GM08714 (cell line): ENCODE measurements around the gene CYBB.

Experiments
- H3K4me3 ChIP-seq: fragments of 200-500 bp; sonication (Bioruptor generic); 2 replicates; pipeline ENCODE4 v1.5.1; 2014; ENCODE audit warnings: mild to moderate bottlenecking, low read length, inconsistent platforms
- ZNF274 ChIP-seq: IDR thresholded peaks from 2 replicates; pipeline ENCODE4 v1.6.1; 2012; ENCODE audit warnings: mild to moderate bottlenecking, low read depth, low read length

CYBB gene

GRCh38 chrX:37809970-37810369 is 30.1 kb downstream of the CYBB start:
- TF ChIP-seq ZNF274: no peak
- H3K4me3 ChIP-seq: no peak overlapping the region

GRCh38 chrX:37812110-37812509 is 32.3 kb downstream of the CYBB start:
- H3K4me3 ChIP-seq: no peak overlapping the region
- no peak for TF ChIP-seq ZNF274

GRCh38 chrX:37813570-37813969 is 33.7 kb downstream of the CYBB start:
- TF ChIP-seq ZNF274: no peak
- no peak overlapping the region for H3K4me3 ChIP-seq

- TF ChIP-seq ZNF274: no peak
- no peak overlapping the region for H3K4me3 ChIP-seq
Observed at GRCh38 chrX:37815366-37815765, 35.5 kb downstream of the CYBB start.

- TF ChIP-seq ZNF274: no peak
- no peak overlapping the region for H3K4me3 ChIP-seq
Observed at GRCh38 chrX:37816766-37817165, 36.9 kb downstream of the CYBB start.

DNA sequence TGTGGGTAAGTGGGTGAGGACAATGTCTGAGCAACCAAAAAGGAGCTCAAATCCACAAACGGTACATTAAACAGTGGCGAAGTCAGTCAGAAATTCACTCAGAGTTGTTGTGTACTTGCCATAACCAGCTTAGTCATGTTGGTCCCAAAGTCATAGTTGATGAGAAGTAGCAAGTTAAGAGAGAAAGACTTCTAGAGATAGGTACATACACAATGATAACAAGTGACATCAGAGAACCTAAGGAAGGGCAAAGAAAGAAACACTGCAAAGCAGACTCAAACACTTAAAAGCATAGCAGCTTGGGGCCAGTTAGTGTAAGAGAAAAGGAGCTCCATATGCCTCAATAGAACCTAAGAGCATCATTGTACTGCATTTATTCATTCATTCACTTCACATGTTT is 37.3 kb downstream of the CYBB start:
- H3K4me3 ChIP-seq: no peak overlapping the region

GRCh38 chrX:37817579-37817978 is 37.7 kb downstream of the CYBB start:
- no peak overlapping the region for H3K4me3 ChIP-seq
- no peak for TF ChIP-seq ZNF274

More for the DNA sequence above, 37.3 kb downstream of the CYBB start:
- TF ChIP-seq ZNF274: no peak

- H3K4me3 ChIP-seq: no peak overlapping the region; the same call in 1 of the 2 replicates
- no peak for TF ChIP-seq ZNF274
Observed at GRCh38 chrX:37818031-37818430, 38.2 kb downstream of the CYBB start.

GRCh38 chrX:37820646-37821045 is 40.8 kb downstream of the CYBB start:
- no peak overlapping the region for H3K4me3 ChIP-seq

DNA sequence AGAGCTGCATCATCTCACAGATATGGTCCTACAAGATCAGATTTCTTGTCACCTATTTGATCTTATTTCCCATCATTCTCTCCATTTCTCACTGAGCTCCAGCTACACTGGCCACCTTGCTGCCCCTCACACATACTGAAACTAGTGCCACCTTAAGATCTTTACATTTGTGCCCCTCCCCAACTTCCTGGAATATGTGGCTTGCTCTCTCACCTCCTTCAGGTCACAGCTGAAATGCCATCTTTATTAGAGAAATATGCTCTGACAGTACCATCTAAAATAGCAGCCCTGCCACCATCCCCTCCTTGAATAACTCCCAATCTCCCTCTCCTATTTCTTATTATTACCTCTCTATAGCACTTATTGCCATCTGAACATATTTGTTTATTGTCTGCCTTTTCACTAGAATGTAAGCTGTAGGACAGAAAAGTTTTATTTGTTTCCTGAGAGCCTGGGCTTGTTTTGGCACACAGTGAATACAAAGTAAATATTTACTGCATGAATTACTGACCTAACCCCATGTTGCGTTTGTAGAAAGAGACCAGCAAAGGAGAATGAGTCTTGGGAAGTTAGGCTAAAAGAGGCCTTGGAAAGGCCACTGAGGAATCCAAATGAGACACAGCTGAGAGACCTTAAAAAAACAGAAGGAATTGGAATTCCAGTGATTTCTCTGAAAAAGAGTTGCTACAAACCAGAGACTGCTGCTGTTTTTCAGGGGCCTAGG is 44.8 kb downstream of the CYBB start:
- no peak for TF ChIP-seq ZNF274
- H3K4me3 ChIP-seq: no peak overlapping the region

More at GRCh38 chrX:37820646-37821045, 40.8 kb downstream of the CYBB start:
- no peak for TF ChIP-seq ZNF274

- no peak overlapping the region for H3K4me3 ChIP-seq
- TF ChIP-seq ZNF274: no peak
Observed at GRCh38 chrX:37825215-37825842, 45.5 kb downstream of the CYBB start.

DNA sequence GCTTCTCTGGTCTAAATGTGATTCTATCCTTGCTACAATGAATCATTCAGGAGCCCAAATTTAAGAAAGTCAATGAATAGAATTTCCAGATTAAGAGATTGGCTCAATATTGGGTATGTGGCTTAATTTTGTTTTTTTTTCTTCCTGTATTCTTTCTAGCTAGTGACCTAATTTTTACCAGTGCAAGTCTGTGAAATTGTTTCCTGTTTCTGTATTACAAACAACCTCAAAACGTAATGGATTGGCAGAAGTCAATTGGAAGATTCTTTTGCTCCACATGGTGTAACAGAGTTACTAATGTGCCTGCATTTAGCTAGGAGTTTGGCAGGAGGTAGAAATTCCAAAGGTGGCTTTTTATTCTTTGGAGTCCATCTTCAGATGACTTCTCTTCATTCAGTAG is 49.9 kb downstream of the CYBB start:
- TF ChIP-seq ZNF274: no peak
- no peak overlapping the region for H3K4me3 ChIP-seq

DNA sequence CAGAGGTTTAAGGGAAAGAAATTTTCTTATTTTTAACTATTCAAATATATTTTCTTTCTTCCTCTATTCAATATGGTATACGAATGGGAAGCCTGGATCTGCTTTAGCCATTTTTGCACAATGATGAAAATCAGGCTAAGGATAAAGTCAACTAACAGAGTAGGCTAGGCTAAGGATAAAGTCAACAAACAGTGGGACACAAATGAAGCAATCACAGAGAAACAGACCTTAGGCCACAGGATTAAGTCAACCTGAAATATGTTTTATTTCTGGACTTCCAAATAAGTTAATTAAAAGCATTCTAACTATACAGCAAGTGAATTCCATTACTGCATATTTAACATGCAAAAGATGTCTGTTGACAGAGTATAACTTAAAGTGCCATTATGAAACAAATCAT is 50.5 kb downstream of the CYBB start:
- H3K4me3 ChIP-seq: no peak overlapping the region
- no peak for TF ChIP-seq ZNF274

DNA sequence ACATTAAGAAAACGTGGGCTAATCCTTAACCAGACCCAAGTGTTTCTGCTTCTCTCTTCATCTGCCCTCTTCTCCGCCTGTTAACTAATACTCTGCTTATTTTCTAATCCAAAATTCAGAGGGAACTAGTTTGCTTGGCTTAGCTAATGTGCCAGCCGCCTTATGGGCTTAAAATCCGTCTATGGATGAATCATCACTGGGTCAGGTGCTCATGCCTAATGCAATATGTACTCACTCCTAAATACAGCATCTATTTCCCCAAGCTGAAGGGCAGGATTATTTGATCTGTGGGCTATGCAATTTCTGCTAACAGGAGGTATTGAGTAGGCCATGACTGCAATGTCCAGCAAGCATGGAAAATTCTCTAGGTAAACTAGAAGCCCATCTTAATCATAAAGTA is 55.1 kb downstream of the CYBB start:
- no peak for TF ChIP-seq ZNF274
- H3K4me3 ChIP-seq: no peak overlapping the region

DNA sequence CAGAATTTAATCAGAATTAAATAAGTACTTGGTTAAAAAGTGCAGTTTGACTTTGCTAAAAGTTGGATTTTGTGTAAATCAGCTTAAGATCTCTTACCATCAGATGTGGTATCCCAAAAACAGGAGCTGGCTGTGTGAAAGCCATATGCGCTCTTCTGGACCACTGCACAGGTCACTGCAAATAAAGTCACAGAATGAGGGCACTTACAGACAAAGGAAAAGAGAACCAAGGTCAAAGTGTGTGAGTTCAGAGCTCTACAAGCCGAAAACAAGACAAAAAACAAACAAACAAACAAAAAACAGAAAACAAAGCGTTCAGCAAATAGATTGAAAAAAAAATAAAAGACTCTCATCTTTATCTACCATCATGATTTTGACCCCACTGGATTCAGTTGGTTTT is 61.1 kb downstream of the CYBB start:
- TF ChIP-seq ZNF274: no peak

More for the DNA sequence above, 61.1 kb downstream of the CYBB start:
- H3K4me3 ChIP-seq: no peak overlapping the region
